Neural progenitor cell (in vitro differentiated cells): Measurements from ENCODE around the gene PGAP3.

Source experiments
- EZH2 ChIP-seq: fragments of 200-600 bp; sonication (generic); IDR thresholded peaks from 2 replicates; pipeline ENCODE4 v1.6.1; 2017; ENCODE audit warnings: antibody characterized with exemption, mild to moderate bottlenecking, moderate library complexity
- EZH2phosphoT487 ChIP-seq: fragments of 200-600 bp; sonication (generic); IDR thresholded peaks from 2 replicates; pipeline ENCODE4 v1.6.1; 2017; ENCODE audit warnings: antibody characterized with exemption
- TF ChIP-seq, protein P1 (sequence below): fragments of 200-600 bp; sonication (generic); IDR thresholded peaks from 2 replicates; pipeline ENCODE4 v1.5.1; 2017; ENCODE audit warnings: antibody characterized with exemption, mild to moderate bottlenecking

DNA sequence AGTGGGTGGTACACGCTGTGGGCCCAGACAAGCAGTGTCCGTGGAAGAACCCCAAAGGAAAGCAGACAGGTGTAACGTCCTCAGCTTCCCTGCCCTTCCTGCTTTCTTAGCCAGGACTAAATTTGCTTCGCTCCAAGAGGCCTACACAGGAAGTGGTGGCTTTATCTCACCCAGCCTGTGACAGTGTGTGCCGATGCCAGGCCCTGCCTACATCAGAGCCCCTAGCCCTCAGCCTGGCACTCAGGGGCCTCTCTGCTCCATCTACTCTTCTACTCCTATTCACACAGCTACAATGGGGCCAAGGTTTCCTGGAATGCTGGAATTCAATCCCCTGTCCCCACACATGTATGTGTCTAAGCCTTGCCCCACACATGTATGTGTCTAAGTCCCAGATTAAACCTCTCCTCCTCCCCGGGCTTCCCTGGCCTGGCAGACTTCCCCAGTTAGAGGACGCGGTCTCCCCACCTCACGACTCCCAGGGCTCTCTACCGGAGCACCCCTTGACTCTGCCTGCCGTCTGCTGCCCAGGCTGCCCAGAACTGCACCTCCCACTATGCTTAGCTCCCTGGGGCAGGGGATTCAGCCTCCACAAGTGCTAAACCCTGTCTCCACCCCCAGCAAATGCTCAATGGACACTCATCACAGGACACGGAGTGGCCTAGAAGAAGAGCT lies 8.2 kb downstream of the PGAP3 start:
- TF ChIP-seq, protein P1, sequence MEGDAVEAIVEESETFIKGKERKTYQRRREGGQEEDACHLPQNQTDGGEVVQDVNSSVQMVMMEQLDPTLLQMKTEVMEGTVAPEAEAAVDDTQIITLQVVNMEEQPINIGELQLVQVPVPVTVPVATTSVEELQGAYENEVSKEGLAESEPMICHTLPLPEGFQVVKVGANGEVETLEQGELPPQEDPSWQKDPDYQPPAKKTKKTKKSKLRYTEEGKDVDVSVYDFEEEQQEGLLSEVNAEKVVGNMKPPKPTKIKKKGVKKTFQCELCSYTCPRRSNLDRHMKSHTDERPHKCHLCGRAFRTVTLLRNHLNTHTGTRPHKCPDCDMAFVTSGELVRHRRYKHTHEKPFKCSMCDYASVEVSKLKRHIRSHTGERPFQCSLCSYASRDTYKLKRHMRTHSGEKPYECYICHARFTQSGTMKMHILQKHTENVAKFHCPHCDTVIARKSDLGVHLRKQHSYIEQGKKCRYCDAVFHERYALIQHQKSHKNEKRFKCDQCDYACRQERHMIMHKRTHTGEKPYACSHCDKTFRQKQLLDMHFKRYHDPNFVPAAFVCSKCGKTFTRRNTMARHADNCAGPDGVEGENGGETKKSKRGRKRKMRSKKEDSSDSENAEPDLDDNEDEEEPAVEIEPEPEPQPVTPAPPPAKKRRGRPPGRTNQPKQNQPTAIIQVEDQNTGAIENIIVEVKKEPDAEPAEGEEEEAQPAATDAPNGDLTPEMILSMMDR = no peak
- no peak for TF ChIP-seq EZH2
- no peak for TF ChIP-seq EZH2phosphoT487
